OCI-LY7 (cell line): ENCODE measurements around the gene LAMA3.

ENCODE experiments used
- CTCF ChIP-seq: fragments of 200-600 bp; sonication (generic); conservative IDR thresholded peaks from 2 replicates; pipeline ENCODE4 v1.5.1; 2014; ENCODE audit warnings: mild to moderate bottlenecking, antibody characterized with exemption, low read length, moderate library complexity, mixed read lengths
- EZH2phosphoT487 ChIP-seq: fragments of 200-600 bp; sonication (generic); IDR thresholded peaks from 2 replicates; pipeline ENCODE4 v1.6.1; 2018; ENCODE audit warnings: low read depth, borderline replicate concordance, mild to moderate bottlenecking, mixed run types, antibody characterized with exemption, low read length, moderate library complexity, mixed read lengths

- TF ChIP-seq CTCF = no peak
- TF ChIP-seq EZH2phosphoT487 = no peak
Measured at GRCh38 chr18:24003903-24004640, 314.8 kb downstream of the LAMA3 start.
